GM12892 (cell line): ENCODE data around the gene FANCL.

ENCODE experiments used
- POLR2A ChIP-seq: IDR thresholded peaks from 2 replicates; pipeline ENCODE4 v1.6.1; 2011; ENCODE audit warnings: low read depth, low read length, control low read depth
- POLR2AphosphoS5 ChIP-seq: IDR thresholded peaks from 2 replicates; pipeline ENCODE4 v1.6.1; 2011; ENCODE audit warnings: low read depth, low read length, control low read depth
- TAF1 ChIP-seq: IDR thresholded peaks from 2 replicates; pipeline ENCODE4 v1.6.1; 2011; ENCODE audit warnings: low read depth, mild to moderate bottlenecking, control low read depth, low read length, borderline replicate concordance

DNA sequence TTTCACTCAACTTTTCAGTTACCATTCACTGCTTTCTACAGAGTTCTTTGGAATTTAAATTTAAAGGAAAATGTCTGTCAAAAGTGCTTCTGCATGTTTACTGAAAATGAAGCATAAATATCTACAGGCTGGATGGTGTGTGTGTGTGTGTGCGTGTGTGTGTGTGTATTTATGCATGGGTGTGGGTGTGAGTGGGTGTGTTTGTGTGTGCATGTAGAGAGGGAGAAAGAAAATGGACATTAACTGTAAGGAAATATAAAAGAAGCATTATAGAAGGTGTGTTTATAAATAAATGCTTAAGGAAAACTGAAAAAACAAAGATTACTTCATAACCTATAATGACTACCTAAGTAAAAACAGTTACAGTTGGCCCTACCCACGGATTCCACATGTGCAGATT, 43.2 kb downstream of the FANCL start:
- TF ChIP-seq POLR2A (no peak), POLR2AphosphoS5 (no peak), TAF1 (no peak)
